ENCODE results near the gene CCDC88C.
A peak's percentile ranks its signal among the peaks of the same experiment; 100 is the strongest.
"Not testable (repeated sequence)": the region's sequence is repeated elsewhere in the genome, so short reads cannot be mapped to it uniquely, and the experiment has no call there.

The CCDC88C gene

GRCh38 chr14:91230397-91231035 lies 187.1 kb downstream of the CCDC88C start:
- Histone ChIP-seq H3K27me3 (replicated peaks in 2 of 5; ENCODE audit: control insufficient read depth in 4 of 5, insufficient read depth in 5 of 5, low read length in 4 of 5) (peaks cover 0 to 62% (median 15%) of the 10 kb centered on the region in 5 experiments), H3K36me3 (ENCODE audit: control insufficient read depth in 4 of 4, insufficient read depth in 4 of 4, low read length in 3 of 4) (peaks cover 0 to 23% (median 7%) of the 10 kb centered on the region in 4 experiments), H3K9me3 (ENCODE audit: control extremely low read depth in 1 of 5, control insufficient read depth in 4 of 5, insufficient read depth in 2 of 5, low read depth in 1 of 5, low read length in 4 of 5) (peaks cover 0 to 7% (median 4%) of the 10 kb centered on the region in 5 experiments), H3K27ac (ENCODE audit: insufficient read depth in 1 of 2, low read depth in 1 of 2, low read length in 2 of 2, poor library complexity in 1 of 2, severe bottlenecking in 2 of 2) (no peak overlapping the region), H3K4me1 (ENCODE audit: control extremely low read depth in 1 of 4, control insufficient read depth in 4 of 4, insufficient read depth in 4 of 4, low read length in 3 of 4) (peaks cover 14 to 53% (median 16%) of the 10 kb centered on the region in 4 experiments), H3K4me3 (ENCODE audit: control insufficient read depth in 1 of 7, extremely low read depth in 1 of 7, insufficient read depth in 4 of 7, low read depth in 2 of 7, low read length in 6 of 7) (peak overlapping the region in 1 of 7 experiments; percentile 6)
- 100% methylated on average over 3 of the region's 4 CpGs for WGBS (ENCODE audit: insufficient coverage)
- ChIA-PET CTCF (interaction anchor here (1.4 kb wide), 1 partner anchor 51 kb away, joined by 3 read pairs; no protein-coding TSS in a partner anchor), POLR2A (no interaction called here)
- DNase-seq = no peak

DNA sequence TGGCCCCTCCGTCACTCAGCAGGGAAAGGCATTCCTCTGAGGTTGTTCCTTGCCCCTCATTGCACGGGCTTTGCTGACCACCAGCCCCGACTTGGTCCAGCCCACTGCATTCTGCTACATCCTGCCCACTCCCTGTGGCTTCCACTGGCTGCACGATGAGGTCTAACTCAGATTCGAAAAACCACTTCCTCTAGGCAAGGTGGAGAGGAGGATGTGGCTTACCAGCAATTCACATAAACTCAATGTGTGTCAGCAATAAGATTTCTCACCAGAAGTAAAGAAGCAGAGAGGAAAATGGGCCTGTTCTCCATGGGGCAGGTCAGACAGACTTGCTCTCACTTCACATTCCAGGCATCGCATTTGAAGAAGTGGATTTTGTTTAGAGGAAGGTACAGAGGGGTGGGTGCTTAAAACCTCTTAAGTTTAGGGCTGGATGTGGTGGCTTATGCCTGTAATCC lies 187.8 kb downstream of the CCDC88C start:
- peaks cover 0 to 7% (median 4%) of the 10 kb centered on the region in 5 experiments for H3K9me3 ChIP-seq (ENCODE audit: control extremely low read depth in 1 of 5, control insufficient read depth in 4 of 5, insufficient read depth in 2 of 5, low read depth in 1 of 5, low read length in 4 of 5)
- H3K4me3 ChIP-seq (ENCODE audit: control insufficient read depth in 1 of 7, extremely low read depth in 1 of 7, insufficient read depth in 4 of 7, low read depth in 2 of 7, low read length in 6 of 7) = no peak overlapping the region
- ChIA-PET CTCF (interaction anchor here (1.4 to 1.9 kb wide), 2 partner anchors 52 to 53 kb away, joined by 3 to 10 read pairs; no protein-coding TSS in a partner anchor), POLR2A (no interaction called here)
- peaks cover 0 to 28% (median 13%) of the 10 kb centered on the region in 4 experiments for H3K36me3 ChIP-seq (ENCODE audit: control insufficient read depth in 4 of 4, insufficient read depth in 4 of 4, low read length in 3 of 4)
- peak; percentile 77 to 97 (median 96) for DNase-seq
- H3K27me3 ChIP-seq (replicated peaks in 2 of 5; ENCODE audit: control insufficient read depth in 4 of 5, insufficient read depth in 5 of 5, low read length in 4 of 5) = peaks cover 0 to 57% (median 12%) of the 10 kb centered on the region in 5 experiments
- H3K27ac ChIP-seq (ENCODE audit: insufficient read depth in 1 of 2, low read depth in 1 of 2, low read length in 2 of 2, poor library complexity in 1 of 2, severe bottlenecking in 2 of 2) = no peak overlapping the region
- peaks cover 14 to 53% (median 16%) of the 10 kb centered on the region in 4 experiments for H3K4me1 ChIP-seq (ENCODE audit: control extremely low read depth in 1 of 4, control insufficient read depth in 4 of 4, insufficient read depth in 4 of 4, low read length in 3 of 4)
- WGBS (ENCODE audit: insufficient coverage) = 0% methylated on average over 1 of the region's 6 CpGs

DNA sequence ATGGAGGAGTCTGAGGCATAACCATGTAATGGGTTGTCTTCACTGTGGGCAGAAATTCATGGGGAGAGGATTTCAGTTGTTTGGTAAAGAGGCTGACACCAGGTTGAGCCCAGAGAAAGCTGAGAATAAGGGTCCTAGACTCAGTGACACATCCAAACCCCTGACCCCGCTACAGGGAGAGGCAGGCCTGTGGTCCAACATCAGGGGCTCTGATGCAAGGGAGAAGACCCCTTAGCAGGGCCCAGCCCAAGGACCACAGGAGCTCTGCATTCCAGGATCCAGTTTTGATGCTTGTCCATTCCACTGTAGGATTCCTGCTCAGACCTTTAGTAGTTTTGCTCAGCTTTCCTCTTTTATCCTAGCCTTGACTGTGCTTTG lies 188.6 kb downstream of the CCDC88C start:
- Histone ChIP-seq H3K4me1 (ENCODE audit: control extremely low read depth in 1 of 4, control insufficient read depth in 4 of 4, insufficient read depth in 4 of 4, low read length in 3 of 4) (peaks cover 14 to 53% (median 16%) of the 10 kb centered on the region in 4 experiments), H3K27ac (ENCODE audit: insufficient read depth in 1 of 2, low read depth in 1 of 2, low read length in 2 of 2, poor library complexity in 1 of 2, severe bottlenecking in 2 of 2) (no peak overlapping the region), H3K9me3 (ENCODE audit: control extremely low read depth in 1 of 5, control insufficient read depth in 4 of 5, insufficient read depth in 2 of 5, low read depth in 1 of 5, low read length in 4 of 5) (peaks cover 0 to 7% (median 4%) of the 10 kb centered on the region in 5 experiments), H3K36me3 (ENCODE audit: control insufficient read depth in 4 of 4, insufficient read depth in 4 of 4, low read length in 3 of 4) (peaks cover under 1 to 32% (median 17%) of the 10 kb centered on the region in 4 experiments), H3K4me3 (ENCODE audit: control insufficient read depth in 1 of 7, extremely low read depth in 1 of 7, insufficient read depth in 4 of 7, low read depth in 2 of 7, low read length in 6 of 7) (no peak overlapping the region), H3K27me3 (replicated peaks in 2 of 5; ENCODE audit: control insufficient read depth in 4 of 5, insufficient read depth in 5 of 5, low read length in 4 of 5) (peaks cover 0 to 49% (median 8%) of the 10 kb centered on the region in 5 experiments)
- ChIA-PET POLR2A (interaction anchor here (1.2 kb wide), 1 partner anchor 15 kb away, joined by 4 read pairs; no protein-coding TSS in a partner anchor), CTCF (interaction anchor here (0.8 to 1.9 kb wide), 5 partner anchors 15 to 53 kb away, joined by 3 to 10 read pairs (median 4); partner anchors contain the start of gene GPR68)
- WGBS (ENCODE audit: insufficient coverage) = 100% methylated on average over 1 of the region's 1 CpG
- no peak for DNase-seq

DNA sequence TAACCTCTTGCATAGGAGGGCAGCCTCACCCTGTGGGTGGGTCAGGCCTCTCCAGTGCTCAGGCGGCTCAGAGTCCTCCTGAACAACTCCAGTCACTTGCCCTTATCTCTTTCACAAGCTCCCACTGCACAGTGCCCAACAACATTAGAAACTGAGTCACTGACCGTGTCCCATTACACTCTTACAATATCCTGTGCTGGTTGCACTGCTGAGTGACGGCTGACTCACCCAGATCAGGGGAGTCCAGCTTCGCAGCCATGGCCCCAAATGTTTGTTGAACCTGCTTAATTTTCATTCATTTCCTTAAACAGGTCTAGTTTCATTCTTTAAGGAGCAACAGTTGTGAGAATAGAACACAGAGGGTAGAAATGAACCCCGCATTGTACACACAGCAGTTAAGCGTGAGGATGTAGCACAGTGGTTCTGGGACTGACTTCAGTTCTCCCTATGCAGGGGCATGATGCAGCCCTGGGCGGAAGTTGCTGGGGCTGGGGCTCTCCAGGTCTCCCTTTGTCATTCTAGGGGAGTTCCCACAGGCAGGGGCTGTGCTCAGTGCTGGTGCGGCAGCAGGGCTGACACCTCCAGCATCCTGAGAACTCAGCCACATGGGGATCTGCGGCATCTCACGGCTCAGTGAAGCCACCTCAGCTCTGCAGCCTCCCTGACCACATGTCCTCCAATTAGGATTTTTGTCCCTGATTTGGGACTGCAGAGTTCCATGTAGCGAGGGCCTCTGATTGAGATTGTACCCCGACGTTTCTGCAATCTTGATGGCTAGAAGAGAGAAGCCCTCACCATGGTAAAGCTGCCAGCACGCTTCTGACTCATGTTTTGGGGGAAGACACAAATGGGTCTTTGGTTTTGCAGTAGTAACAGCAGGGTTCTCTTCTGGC lies 189.3 kb downstream of the CCDC88C start:
- Histone ChIP-seq H3K4me1 (ENCODE audit: control extremely low read depth in 1 of 4, control insufficient read depth in 4 of 4, insufficient read depth in 4 of 4, low read length in 3 of 4) (peaks cover 14 to 53% (median 16%) of the 10 kb centered on the region in 4 experiments), H3K9me3 (ENCODE audit: control extremely low read depth in 1 of 5, control insufficient read depth in 4 of 5, insufficient read depth in 2 of 5, low read depth in 1 of 5, low read length in 4 of 5) (peaks cover 0 to 7% (median 4%) of the 10 kb centered on the region in 5 experiments), H3K27me3 (replicated peaks in 2 of 5; ENCODE audit: control insufficient read depth in 4 of 5, insufficient read depth in 5 of 5, low read length in 4 of 5) (peaks cover 0 to 43% (median 8%) of the 10 kb centered on the region in 5 experiments), H3K4me3 (ENCODE audit: control insufficient read depth in 1 of 7, extremely low read depth in 1 of 7, insufficient read depth in 4 of 7, low read depth in 2 of 7, low read length in 6 of 7) (no peak overlapping the region), H3K36me3 (ENCODE audit: control insufficient read depth in 4 of 4, insufficient read depth in 4 of 4, low read length in 3 of 4) (peaks cover 2 to 37% (median 22%) of the 10 kb centered on the region in 4 experiments), H3K27ac (ENCODE audit: insufficient read depth in 1 of 2, low read depth in 1 of 2, low read length in 2 of 2, poor library complexity in 1 of 2, severe bottlenecking in 2 of 2) (no peak overlapping the region)
- WGBS (ENCODE audit: insufficient coverage) = 91% methylated on average over 13 of the region's 14 CpGs
- ChIA-PET CTCF (interaction anchor here (0.8 to 1.9 kb wide), 4 partner anchors 15 to 52 kb away, joined by 3 to 10 read pairs (median 4); partner anchors contain the start of gene GPR68), POLR2A (interaction anchor here (1.2 kb wide), 1 partner anchor 16 kb away, joined by 4 read pairs; no protein-coding TSS in a partner anchor)
- peak in 2 of 3 donors; percentile 48 to 53 for DNase-seq

DNA sequence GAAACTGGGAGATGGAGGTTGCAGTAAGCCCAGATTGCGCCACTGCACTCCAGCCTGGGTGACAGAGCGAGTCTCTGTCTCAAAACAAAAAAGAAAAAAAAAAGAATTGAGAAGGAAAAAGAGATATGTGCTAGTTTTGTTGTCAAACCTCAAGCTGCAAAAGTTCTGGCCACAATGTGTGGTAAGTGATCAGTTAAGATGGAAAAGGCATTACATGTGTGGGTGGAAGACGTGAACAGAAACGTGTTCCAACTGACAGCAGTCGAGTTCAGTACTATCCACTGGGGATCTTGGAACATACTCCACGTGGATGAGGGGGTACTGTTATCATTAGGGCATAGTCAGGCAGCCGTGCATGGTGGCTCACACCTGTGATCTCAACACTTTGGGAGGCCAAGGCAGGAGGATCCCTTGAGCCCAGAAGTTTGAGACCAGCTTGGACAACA lies 190.4 kb downstream of the CCDC88C start:
- DNase-seq = no peak
- ChIA-PET POLR2A (no interaction called here), CTCF (interaction anchor here (1.5 kb wide), 1 partner anchor 42 kb away, joined by 4 read pairs; no protein-coding TSS in a partner anchor)
- peaks cover 7 to 42% (median 28%) of the 10 kb centered on the region in 4 experiments for H3K36me3 ChIP-seq (ENCODE audit: control insufficient read depth in 4 of 4, insufficient read depth in 4 of 4, low read length in 3 of 4)
- H3K9me3 ChIP-seq (ENCODE audit: control extremely low read depth in 1 of 5, control insufficient read depth in 4 of 5, insufficient read depth in 2 of 5, low read depth in 1 of 5, low read length in 4 of 5) = peaks cover 0 to 7% (median 4%) of the 10 kb centered on the region in 5 experiments
- 100% methylated on average over 7 of the region's 7 CpGs for WGBS (ENCODE audit: insufficient coverage)
- H3K4me3 ChIP-seq (ENCODE audit: control insufficient read depth in 1 of 7, extremely low read depth in 1 of 7, insufficient read depth in 4 of 7, low read depth in 2 of 7, low read length in 6 of 7) = no peak overlapping the region
- H3K27ac ChIP-seq (ENCODE audit: insufficient read depth in 1 of 2, low read depth in 1 of 2, low read length in 2 of 2, poor library complexity in 1 of 2, severe bottlenecking in 2 of 2) = no peak overlapping the region
- peaks cover 0 to 31% (median 2%) of the 10 kb centered on the region in 5 experiments for H3K27me3 ChIP-seq (replicated peaks in 2 of 5; ENCODE audit: control insufficient read depth in 4 of 5, insufficient read depth in 5 of 5, low read length in 4 of 5)
- peaks cover 10 to 51% (median 16%) of the 10 kb centered on the region in 4 experiments for H3K4me1 ChIP-seq (ENCODE audit: control extremely low read depth in 1 of 4, control insufficient read depth in 4 of 4, insufficient read depth in 4 of 4, low read length in 3 of 4)

- H3K27ac ChIP-seq (ENCODE audit: insufficient read depth in 1 of 2, low read depth in 1 of 2, low read length in 2 of 2, poor library complexity in 1 of 2, severe bottlenecking in 2 of 2); H3K4me3 ChIP-seq (ENCODE audit: control insufficient read depth in 1 of 7, extremely low read depth in 1 of 7, insufficient read depth in 4 of 7, low read depth in 2 of 7, low read length in 6 of 7); CTCF ChIA-PET; H3K9me3 ChIP-seq (ENCODE audit: control extremely low read depth in 1 of 5, control insufficient read depth in 4 of 5, insufficient read depth in 2 of 5, low read depth in 1 of 5, low read length in 4 of 5); POLR2A ChIA-PET; DNase-seq: not testable (repeated sequence)
- WGBS (ENCODE audit: insufficient coverage) = no CpG with 5 or more reads among the region's 4 CpGs
- Histone ChIP-seq H3K27me3 (replicated peaks in 2 of 5; ENCODE audit: control insufficient read depth in 4 of 5, insufficient read depth in 5 of 5, low read length in 4 of 5) (peaks cover 0 to 26% (median 2%) of the 10 kb centered on the region in 5 experiments), H3K36me3 (ENCODE audit: control insufficient read depth in 4 of 4, insufficient read depth in 4 of 4, low read length in 3 of 4) (peaks cover 7 to 41% (median 35%) of the 10 kb centered on the region in 4 experiments), H3K4me1 (ENCODE audit: control extremely low read depth in 1 of 4, control insufficient read depth in 4 of 4, insufficient read depth in 4 of 4, low read length in 3 of 4) (peaks cover 5 to 45% (median 16%) of the 10 kb centered on the region in 4 experiments)
Measured at GRCh38 chr14:91226360-91226759, 191.3 kb downstream of the CCDC88C start.

Measured in common myeloid progenitor, CD34-positive (primary cell).